Kidney capillary endothelial cell (primary cell): ENCODE measurements around the gene AMBRA1.

Experiments
- DNase-seq: peaks from one replicate; pipeline ENCODE4 v3.0.0-alpha.2; 2018; ENCODE audit warnings: low spot score

AMBRA1 gene

DNA sequence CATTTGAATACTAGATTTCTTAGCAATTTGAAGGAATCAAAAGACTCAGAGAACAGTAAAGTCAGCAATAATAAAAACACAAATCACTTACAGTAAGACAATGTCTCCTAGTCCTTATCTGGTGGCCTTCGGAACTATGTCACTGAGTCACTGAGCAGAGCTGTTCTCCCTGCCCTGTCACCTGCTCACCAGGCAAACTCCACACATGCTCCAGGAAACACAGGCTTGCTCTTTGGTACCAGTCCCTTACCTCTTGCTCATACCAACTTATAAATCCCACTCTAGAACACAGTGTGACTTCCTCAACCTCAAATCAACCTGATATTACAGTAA is 121.2 kb downstream of the AMBRA1 start:
- no peak for DNase-seq

DNA sequence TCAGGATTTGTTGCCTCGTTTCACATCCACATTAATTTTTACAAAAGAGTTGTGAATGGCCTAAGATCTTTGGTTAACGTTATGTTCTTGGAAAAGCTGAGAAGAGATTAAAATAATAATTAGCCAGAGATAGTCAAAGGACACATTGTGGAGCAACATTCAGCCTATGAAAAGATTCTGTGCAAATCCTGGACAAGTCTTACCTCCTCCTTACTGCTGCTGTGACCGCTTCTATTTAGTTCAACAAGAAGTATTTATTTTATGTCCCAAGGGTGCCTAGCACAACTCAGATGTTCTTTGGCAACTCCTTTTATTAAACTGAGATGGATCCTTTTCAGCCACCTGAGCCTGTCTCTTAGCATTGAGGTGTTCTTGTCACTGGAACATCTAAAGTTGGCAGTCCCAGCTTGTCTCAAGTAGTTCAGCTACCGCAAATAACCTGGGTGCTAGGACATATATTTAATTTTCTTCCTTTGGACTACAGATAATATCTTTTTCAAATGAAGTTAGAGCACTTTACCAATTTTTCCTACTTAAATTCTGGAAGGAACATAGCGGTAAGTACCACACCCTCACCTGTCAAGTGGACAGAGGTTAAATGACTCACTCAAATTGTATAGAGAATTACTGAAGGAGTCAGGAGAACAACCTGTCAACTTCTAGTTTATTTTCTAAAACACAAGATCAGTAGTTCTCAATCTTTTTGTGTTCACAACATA is 121.7 kb downstream of the AMBRA1 start:
- DNase-seq: no peak

DNA sequence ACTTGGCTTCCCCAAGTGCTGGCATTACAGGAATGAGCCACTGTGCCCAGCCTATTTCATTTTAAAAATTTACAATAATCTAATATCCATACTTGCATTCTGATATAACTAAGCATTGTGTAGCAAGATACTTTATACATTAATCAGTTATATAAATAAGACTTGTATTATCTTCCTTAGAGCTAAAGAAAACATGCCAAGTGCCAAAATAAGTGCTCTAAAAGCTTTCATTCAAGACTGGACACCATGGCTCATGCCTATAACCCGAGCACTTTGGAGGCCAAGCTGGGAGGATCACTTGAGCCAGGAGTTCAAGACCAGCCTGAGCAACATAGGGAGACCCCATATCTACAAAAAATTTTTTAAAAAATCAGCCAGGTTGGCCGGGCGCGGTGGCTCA is 123.9 kb downstream of the AMBRA1 start:
- DNase-seq: no peak

DNA sequence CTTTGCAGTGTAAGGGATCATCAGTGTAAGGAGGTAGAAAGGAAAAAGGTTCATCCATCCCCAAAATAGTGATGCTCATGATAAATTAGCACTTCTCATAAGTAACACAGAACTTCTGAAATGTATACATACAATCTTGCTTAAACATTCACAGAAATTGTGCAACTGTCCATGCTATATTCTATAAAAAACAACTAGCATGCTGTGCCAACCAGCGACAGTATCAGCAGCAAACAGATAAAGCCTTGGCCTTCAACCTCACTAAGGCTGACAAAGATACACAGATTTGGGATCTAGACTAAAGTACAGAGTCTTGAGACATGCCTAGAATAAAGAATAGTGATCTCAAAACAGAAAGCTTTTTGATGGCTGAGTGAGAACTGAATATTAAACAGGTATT is 128.1 kb downstream of the AMBRA1 start:
- DNase-seq: no peak

DNA sequence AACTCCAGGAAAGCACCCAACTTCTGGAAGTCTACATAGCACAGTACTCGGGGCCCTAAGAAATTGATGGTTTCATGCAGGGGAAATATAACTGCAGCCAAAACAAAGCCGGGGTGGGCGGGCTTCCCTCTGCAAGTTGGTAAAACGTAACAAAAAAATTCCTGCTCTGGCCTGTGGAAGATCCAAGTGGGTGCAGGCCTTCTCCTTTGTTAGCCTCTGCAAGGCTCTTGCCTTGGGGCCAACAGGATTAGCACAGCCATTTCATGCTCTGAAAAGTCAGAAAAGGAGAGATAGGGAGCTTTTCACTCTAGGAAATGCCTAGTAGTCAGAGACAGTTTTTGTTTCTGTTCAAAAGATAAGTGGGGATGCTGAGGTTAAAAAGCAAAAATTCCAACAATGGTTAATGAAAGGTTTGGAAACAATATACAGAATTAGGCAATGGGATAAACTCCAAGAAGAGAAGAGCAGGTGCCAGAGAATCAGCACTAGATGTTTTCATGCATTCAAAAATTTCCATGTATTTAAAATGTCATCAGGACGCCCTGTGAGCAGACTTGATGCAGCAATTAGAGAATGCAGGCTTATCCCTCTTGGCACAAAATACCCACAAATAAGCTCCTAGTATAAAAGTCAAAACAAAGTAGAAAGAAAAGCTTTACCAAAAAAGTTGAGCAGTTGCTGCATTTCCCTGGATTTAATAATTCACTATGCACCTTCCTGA is 130.0 kb downstream of the AMBRA1 start:
- no peak for DNase-seq

DNA sequence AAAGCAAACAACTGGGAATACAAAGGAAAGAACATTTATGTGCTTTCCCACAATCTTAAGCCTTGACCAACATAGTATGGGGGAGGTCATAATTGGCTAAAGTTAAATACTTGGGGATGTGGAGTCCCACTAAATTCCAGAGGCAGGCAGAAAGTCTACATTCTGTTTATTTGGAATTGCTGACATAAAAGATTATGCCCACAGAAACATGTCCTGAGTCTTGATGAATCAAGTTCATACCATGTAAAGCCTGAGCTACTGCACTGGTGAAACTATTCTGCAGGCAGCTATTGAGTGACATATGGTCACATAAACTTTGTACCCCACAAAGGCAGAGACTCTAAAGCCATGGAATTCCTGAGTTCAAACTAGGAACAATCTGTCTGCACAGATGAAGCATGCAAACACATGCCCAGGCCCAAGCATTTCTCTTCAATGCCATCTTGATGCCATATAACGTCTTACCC is 132.3 kb downstream of the AMBRA1 start:
- no peak for DNase-seq

DNA sequence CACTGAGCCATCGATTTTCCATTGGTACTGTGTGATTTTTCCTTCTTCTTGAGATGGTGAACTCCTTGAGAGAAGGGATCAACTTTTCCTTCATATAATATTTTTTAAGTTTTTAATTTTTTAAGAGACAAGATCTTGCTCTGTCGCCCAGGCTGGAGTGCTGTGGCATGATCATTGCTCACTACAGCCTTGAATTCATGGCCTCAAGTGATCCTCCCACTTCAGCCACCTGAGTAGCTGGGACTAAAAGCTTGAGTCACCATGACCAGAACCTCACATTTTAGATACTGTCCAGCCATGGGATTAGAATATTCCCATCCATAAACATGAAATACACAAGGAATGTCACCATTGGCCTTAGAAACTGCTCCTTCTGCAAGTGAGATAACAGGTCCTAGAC is 135.3 kb downstream of the AMBRA1 start:
- no peak for DNase-seq

DNA sequence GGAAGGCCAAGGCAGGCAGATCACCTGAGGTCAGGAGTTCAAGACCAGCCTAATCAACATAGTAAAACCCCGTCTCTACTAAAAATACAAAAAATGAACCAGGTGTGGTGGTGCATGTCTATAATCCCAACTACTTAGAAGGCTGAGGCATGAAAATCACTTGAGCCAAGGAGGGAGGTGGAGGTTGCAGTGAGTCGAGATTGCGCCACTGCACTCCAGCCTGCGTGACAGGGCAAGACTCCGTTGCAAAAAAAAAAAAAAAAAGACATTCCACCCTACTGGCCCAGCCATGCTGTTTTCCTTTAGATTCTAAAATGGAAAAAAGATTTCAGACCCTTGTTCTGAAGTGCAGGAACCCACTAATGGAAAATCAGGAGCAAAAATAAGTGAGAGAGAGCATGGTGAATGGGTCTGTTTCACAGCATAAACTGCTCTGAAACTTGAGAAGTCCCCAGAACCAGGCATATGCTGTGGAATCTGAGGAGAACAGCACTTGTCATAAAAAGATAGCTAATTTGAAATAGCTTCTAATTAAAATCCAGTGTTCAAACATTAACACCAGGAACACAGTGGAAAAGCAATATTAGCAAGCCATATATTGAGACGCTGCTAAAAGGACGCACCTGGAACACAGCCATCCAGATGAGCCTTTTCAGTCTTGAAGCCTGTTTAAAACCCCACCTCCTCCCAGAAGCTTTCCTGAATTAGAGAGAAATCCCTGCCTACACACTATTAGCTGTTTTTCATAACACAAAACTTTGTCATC is 136.0 kb downstream of the AMBRA1 start:
- DNase-seq: no peak

DNA sequence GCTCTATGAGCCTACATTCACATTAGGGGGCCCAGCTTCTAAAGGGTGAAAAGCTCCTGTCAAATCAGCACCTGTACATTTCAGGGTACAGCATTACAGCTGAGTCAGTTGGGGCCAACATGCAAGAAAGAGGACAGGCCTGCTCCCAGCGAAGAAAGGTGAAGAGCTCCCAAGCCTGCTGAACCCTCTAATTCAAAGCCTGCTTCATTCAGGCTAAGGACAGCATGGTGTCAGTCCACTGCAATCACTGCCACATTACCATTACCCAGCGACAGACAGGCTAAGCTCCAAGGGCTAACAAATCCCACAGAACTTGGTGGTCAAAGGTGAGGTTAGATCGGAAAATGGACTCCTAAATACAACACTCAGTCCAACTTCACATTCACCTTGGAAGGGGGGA is 136.8 kb downstream of the AMBRA1 start:
- DNase-seq: no peak

DNA sequence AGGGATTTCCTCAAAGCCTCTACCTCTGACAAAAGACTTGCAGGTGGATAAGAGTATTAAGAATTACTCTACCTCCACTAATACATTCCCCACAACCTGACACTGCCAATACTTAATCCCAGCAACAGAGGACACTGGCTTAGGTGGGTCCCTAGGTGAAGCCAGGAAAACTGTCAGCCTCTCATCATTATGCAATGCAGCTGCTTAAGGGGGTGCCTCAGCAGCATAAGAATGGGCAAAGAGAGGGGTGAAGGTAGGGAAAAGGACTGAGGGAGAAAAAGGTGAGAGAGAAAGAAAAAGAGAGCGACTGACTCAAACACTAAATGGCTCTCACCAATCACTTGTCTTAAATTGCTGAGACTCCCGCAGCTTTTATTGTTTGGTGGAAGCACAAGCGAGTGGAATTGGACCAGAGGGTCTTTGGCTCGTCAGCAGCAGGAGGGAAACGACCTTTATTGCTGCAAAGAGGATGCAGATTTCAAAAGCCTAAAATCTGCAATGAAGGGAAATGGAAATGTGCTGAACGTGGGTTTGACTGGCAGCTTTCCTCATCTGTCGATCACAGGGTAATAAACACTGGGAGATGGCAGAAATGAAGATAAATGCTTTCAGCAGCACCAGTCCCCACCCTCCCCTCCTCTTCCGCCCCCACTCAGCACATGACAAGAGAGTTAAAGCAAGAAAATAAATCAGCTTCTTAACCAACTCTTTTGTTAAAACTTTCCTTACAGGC is 137.4 kb downstream of the AMBRA1 start:
- DNase-seq: no peak

DNA sequence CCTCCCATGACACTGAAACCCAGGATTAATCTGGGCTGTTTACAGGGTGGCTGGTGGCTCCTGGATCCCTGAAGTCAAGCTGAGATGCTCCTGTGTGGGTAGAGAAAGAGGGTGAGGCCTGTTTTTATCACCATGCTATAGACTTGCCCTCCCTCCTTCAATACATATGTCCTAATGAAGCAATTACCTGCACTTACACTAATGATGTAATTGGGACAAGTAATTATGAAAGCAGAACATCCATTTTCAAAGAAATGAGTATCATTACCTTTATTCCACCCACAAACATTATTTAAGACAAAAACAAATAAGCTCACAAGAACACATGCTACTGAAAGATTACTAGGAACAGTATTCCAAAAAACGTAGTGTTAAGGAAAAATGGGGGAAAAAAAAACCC is 138.0 kb downstream of the AMBRA1 start:
- no peak for DNase-seq

DNA sequence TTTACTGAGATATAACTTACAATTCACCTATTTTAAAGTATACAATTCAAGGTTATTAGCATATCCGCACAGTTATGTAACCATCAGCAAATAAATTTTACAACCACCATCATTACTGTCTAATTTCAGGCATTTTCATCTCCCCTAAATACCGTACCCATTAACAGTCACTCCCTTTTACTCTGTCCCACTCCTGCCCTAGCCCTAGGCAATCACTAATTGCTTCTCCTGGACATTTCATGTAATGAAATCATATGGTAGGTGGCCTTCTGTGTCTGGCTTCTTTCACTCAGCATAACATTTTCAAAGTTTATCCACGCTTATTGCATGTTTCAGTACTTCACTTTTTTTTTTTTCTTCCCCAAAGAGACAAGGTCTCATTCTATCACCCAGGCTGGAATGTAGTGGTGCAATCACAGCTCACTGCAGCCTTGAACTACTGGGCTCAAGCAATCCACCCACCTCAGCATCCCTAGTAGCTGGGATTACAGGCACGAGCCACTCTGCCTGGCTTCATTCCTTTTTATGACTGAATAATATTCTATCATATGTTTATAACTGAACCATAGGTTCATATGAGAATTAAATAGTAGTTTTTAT is 140.8 kb downstream of the AMBRA1 start:
- no peak for DNase-seq

DNA sequence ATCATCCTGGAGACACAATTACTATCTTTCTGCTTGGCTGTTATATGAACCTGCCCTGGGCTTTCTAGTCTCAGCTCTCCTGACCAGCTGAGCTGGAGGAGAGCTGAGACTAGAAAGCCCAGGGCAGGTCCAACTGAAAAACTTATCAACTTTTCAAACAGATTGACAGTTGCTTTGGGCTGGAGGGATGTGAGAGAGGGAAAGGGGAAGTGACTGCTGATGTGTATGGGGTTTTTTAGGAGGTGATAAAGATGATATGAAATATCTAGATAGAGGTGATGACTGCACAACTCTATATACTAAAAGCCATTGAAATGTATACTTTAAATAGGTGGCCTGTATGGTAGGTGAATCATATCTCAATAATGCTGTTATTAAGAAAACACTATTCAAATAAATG is 142.1 kb downstream of the AMBRA1 start:
- DNase-seq: no peak

DNA sequence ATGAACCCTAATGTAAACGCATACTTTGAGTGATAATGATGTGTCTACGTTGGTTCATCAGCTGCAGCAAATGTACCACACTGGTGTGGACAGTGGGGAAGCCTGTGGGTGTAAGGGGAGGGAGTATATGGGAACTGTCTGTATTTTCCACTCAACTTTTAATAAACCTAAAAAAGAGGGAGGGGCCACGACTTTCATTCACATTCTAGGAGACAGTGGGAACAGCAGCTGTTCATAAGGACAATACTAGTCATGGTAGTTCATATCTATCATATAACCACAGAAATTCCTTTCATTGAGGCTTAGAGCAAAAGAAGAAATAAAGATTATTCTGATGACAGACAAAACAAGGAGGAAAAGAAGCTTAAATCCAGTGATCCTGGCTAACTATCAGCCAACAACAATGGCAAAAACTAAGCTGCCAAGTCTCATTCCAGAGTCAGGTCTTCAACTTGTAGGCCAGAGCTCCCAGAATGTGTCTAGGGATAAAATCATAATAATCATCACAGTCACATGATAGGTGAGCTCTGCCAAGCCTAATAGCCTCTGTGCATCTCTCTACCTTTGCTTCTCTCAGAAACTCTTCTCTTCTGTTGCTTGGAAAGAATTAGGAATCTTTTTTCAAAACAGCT is 142.9 kb downstream of the AMBRA1 start:
- no peak for DNase-seq

DNA sequence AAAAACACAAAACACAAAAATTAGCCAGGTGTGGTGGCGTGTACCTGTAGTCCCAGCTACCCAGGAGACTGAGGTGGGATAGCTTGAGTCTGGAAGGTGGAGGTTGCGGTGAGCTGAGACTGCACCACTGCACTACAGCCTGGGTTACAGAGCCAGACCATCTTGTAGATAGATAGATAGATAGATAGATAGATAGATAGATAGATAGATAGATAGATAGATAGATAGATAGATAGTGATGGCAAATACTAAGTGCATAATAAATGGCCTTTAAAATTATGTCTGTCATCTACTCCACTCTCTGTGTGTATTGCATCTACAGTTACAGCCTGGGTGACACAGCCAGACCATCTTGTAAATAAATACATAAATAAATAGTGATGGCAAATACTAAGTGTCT is 146.3 kb downstream of the AMBRA1 start:
- no peak for DNase-seq

DNA sequence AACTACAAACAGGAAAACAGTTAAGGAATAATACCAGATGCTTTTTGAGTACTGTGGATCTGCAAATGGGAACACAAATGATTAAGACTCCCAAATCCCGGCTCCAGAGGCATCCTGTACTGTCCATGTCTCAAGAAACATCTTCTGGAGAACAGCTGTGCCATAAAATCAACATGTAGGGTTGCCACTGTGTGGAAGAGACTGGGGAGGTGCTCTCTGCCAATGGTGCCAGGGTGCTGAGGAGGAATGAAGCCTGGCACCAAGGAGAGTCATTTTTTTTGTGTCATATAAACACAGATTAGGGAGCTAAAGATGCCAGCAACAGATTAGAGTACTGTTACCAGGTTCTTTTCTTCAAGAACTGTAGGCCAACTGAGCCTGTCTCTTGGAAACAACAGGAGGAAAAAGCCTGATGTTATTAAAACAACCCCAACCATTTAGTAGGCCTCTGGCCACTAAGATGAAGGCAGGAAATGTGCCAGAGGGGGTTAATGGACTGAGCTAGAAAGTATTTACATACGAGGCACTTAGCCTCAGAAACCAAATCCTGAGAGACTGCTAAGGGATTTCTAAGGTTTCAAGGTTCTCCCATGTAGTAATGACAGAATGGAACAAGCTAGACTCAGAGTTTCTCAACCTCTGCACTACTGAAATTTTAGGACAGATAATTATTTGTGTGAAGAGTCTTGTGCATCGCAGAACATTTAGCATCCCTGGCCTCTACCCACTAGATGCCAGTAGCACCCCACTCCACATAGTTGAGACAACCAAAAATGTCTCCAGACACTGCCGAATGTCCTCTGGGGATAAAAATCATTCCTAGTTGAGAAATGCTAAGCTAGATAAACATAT is 147.7 kb downstream of the AMBRA1 start:
- DNase-seq: no peak

DNA sequence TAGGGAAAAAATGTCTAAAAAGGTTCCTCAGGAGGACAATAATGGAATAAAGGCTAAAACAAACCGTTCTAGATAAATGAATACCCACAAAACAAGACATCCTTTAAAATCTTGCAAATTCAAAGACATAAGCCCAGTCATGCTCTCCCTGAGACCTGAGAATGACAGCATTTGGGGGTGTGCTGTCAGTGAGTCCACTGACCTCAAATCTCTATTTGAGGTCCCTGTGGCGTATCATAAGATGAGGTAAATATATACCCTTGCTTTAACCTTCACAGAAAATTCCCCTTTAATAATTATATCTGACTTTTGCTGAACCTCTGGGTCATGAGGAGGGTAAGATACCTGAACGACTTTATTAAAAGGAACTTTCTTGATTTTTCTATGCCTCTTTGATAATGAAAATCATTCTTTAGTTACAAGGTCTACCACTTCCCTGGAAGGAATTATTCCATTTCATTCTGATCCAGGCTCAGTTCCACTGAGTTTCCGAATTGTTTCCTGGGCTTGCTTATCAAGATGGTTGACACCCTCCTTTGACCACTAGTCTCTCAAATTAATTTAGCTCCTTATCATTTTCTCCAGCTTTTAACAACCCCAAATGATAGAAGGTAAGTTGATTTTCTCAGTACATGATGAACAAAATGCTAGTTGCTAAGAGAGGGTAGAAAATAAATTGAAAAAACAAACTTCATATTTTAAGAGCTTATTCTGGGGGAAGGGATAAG is 148.5 kb downstream of the AMBRA1 start:
- DNase-seq: no peak

DNA sequence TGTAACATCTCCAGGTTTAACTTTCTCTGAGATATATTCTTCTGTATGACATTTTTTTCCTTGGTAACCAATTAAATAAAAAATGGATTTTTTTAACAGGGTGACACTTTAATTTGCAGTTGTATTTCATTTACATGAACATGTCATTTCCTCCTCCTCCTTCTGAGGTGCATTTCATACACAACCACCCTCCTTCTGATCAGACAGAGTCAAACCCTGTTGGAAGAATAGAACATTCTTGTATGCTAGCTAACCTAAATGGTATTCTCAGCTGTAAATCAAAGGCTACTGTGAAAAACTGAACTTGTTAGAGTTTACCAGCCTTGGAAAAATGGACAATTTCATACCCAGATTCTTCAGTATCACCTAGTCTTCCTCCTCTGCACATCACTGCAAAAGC is 149.5 kb downstream of the AMBRA1 start:
- DNase-seq: no peak

DNA sequence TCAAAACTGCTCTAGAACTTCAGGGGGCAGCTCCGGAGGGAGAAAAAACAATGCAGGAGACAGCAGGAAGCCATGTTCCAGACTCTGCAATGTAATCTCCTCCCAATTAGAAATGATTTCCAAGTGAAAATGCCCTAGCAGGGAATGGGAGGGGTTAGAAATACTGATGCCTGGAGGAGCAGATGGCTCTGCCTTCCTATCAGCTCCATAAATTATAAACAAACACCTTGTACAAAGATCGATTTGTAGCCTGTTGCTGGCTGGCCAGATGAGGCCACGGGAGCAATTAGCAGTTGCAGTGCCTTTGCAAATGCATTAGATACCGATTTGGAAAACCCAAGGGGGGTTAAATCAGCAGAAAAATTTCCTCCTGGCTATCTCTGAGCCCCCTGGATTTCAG is 155.6 kb downstream of the AMBRA1 start:
- DNase-seq: no peak

DNA sequence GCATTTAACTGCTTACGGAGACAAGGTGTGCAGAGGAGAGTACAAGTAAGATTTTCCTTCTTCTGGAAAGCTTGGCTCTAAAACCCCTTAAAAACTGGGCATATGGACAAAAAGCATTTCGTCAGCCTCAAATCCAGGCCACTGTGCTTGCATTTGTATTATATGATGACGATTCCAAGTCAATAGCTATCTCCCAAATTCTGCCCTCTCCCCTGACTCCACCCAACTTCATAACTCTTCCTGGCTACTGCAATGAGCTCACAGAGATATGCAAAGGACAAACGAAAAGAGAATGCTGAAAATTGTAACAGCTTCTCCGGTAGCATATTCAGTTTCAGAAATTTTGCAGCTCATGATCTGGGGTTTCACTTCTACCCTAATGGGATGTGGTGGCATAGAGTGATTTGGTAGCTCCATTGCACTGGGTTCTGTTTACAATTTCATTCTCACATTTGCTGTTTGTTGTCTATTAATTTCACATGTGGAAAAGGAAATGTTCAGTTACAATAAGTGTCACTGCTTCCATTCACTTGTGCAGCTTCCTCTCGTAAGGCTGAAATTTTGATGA is 156.6 kb downstream of the AMBRA1 start:
- no peak for DNase-seq
